HL-60 (cell line): ENCODE data around the gene DNM3.

Source experiments
- GABPA ChIP-seq: IDR thresholded peaks from 2 replicates; pipeline ENCODE4 v1.6.1; 2012; ENCODE audit warnings: low read depth
- POLR2AphosphoS5 ChIP-seq: IDR thresholded peaks from 2 replicates; pipeline ENCODE4 v1.6.1; 2012; ENCODE audit warnings: low read depth
- SPI1 ChIP-seq: IDR thresholded peaks from 2 replicates; pipeline ENCODE4 v1.6.1; 2012; ENCODE audit warnings: low read depth, mild to moderate bottlenecking, borderline replicate concordance
- TF ChIP-seq, protein P1 (sequence below): IDR thresholded peaks from one replicate; pipeline ENCODE4 v1.5.1; 2011; ENCODE audit warnings: low read length, control low read depth, inconsistent platforms; ENCODE audit not compliant: insufficient read depth
- TF ChIP-seq, protein P2 (sequence below): IDR thresholded peaks from 2 replicates; pipeline ENCODE4 v1.6.1; 2012; ENCODE audit warnings: low read depth; ENCODE audit not compliant: insufficient replicate concordance

DNA sequence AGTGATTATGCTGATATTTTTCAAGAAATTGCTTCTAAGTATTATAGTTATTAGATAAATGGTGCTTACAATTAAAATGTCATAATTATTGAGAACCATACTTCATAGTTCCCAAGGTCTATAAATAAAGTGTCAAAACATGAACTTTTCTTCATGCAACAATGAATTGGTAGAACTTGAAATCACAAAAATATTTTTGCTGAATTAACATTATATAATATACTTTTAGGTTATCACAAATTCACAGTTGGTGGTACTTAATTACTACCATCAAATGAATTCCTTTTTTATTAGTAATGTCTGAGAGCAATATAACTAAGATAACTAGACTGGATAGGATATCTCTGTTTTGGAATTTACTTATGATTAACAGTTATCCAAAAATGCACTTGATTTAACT, 4.7 kb downstream of the DNM3 start:
- TF ChIP-seq, protein P1, sequence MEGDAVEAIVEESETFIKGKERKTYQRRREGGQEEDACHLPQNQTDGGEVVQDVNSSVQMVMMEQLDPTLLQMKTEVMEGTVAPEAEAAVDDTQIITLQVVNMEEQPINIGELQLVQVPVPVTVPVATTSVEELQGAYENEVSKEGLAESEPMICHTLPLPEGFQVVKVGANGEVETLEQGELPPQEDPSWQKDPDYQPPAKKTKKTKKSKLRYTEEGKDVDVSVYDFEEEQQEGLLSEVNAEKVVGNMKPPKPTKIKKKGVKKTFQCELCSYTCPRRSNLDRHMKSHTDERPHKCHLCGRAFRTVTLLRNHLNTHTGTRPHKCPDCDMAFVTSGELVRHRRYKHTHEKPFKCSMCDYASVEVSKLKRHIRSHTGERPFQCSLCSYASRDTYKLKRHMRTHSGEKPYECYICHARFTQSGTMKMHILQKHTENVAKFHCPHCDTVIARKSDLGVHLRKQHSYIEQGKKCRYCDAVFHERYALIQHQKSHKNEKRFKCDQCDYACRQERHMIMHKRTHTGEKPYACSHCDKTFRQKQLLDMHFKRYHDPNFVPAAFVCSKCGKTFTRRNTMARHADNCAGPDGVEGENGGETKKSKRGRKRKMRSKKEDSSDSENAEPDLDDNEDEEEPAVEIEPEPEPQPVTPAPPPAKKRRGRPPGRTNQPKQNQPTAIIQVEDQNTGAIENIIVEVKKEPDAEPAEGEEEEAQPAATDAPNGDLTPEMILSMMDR, result no peak
- TF ChIP-seq, protein P2, sequence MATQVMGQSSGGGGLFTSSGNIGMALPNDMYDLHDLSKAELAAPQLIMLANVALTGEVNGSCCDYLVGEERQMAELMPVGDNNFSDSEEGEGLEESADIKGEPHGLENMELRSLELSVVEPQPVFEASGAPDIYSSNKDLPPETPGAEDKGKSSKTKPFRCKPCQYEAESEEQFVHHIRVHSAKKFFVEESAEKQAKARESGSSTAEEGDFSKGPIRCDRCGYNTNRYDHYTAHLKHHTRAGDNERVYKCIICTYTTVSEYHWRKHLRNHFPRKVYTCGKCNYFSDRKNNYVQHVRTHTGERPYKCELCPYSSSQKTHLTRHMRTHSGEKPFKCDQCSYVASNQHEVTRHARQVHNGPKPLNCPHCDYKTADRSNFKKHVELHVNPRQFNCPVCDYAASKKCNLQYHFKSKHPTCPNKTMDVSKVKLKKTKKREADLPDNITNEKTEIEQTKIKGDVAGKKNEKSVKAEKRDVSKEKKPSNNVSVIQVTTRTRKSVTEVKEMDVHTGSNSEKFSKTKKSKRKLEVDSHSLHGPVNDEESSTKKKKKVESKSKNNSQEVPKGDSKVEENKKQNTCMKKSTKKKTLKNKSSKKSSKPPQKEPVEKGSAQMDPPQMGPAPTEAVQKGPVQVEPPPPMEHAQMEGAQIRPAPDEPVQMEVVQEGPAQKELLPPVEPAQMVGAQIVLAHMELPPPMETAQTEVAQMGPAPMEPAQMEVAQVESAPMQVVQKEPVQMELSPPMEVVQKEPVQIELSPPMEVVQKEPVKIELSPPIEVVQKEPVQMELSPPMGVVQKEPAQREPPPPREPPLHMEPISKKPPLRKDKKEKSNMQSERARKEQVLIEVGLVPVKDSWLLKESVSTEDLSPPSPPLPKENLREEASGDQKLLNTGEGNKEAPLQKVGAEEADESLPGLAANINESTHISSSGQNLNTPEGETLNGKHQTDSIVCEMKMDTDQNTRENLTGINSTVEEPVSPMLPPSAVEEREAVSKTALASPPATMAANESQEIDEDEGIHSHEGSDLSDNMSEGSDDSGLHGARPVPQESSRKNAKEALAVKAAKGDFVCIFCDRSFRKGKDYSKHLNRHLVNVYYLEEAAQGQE, result no peak
- TF ChIP-seq POLR2AphosphoS5 (no peak), SPI1 (no peak), GABPA (no peak)
